ENCODE data around the gene CCL14.
"Not testable (repeated sequence)": the region's sequence is repeated elsewhere in the genome, so short reads cannot be mapped to it uniquely, and the experiment has no call there.

DNA sequence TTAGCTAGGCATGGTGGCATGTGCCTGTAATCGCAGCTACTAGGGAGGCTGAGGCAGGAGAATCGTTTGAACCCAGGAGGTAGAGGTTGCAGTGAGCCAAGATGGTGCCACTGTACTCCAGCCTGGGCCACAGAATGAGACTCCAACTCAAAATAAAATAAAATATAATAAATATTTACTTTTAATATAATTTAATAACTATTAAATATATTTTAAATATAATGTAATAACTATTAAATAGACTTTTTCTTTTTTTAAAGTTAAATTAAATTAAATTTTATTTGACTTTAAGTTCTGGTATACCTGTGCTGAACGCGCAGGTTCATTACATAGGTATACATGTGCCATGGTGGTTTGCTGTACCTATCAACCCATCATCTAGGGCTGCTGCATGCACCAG, 29.4 kb upstream of the CCL14 start:
- TF ChIP-seq, protein P1, sequence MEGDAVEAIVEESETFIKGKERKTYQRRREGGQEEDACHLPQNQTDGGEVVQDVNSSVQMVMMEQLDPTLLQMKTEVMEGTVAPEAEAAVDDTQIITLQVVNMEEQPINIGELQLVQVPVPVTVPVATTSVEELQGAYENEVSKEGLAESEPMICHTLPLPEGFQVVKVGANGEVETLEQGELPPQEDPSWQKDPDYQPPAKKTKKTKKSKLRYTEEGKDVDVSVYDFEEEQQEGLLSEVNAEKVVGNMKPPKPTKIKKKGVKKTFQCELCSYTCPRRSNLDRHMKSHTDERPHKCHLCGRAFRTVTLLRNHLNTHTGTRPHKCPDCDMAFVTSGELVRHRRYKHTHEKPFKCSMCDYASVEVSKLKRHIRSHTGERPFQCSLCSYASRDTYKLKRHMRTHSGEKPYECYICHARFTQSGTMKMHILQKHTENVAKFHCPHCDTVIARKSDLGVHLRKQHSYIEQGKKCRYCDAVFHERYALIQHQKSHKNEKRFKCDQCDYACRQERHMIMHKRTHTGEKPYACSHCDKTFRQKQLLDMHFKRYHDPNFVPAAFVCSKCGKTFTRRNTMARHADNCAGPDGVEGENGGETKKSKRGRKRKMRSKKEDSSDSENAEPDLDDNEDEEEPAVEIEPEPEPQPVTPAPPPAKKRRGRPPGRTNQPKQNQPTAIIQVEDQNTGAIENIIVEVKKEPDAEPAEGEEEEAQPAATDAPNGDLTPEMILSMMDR (IDR thresholded peaks at IDR 0.05; ENCODE audit: low read depth, low read length): not testable (repeated sequence)
- TF ChIP-seq POLR2A (IDR thresholded peaks at IDR 0.05; ENCODE audit: extremely low read depth, insufficient read length): not testable (repeated sequence)
- TF ChIP-seq, protein P2, sequence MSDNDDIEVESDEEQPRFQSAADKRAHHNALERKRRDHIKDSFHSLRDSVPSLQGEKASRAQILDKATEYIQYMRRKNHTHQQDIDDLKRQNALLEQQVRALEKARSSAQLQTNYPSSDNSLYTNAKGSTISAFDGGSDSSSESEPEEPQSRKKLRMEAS (IDR thresholded peaks at IDR 0.05; ENCODE audit: low read depth, low read length): not testable (repeated sequence)

All from NB4 (cell line).